Activated T-cell treated with anti-CD3 and anti-CD28 coated beads, Interleukin-2, amount 50 U/mL, for 72 hours (primary cell): ENCODE measurements around the gene ZMYND8. TPM values are rescaled to one million over a fixed set of nuclear protein-coding genes. Genes with fewer than 3 reads are reported as not detected.

Experiments used
- ATAC-seq, 2 donors: fragments of 150-1000 bp; cut with Tn5 transposase; replicated peaks in 1 of 2; 2 replicates each; pipeline ENCODE4 v1.10.0; 2021; ENCODE audit warnings: moderate library complexity in 2 of 2, mild to moderate bottlenecking in 1 of 2
- DNase-seq, 2 donors: peaks; one replicate each; pipeline ENCODE4 v3.0.0; 2021 to 2022; ENCODE audit warnings: mixed read lengths in 1 of 2
- H3K27ac Mint-ChIP-seq: one replicate; pipeline ENCODE4 v1.8.0; 2022; ENCODE audit warnings: mild to moderate bottlenecking, moderate library complexity, mixed read lengths
- H3K27me3 Mint-ChIP-seq: one replicate; pipeline ENCODE4 v1.8.0; 2022; ENCODE audit warnings: low read depth, mixed read lengths
- H3K36me3 Mint-ChIP-seq, 2 donors: one replicate each; pipeline ENCODE4 v1.8.0; 2022; ENCODE audit warnings: mixed read lengths in 2 of 2, mild to moderate bottlenecking in 1 of 2; ENCODE audit not compliant: insufficient read depth in 2 of 2
- H3K4me1 Mint-ChIP-seq: one replicate; pipeline ENCODE4 v1.8.0; 2022; ENCODE audit warnings: low read depth, mixed read lengths
- H3K4me3 Mint-ChIP-seq, 2 donors: one replicate each; pipeline ENCODE4 v1.8.0; 2022; ENCODE audit warnings: mild to moderate bottlenecking in 2 of 2, mixed read lengths in 2 of 2, moderate library complexity in 2 of 2
- H3K9me3 Mint-ChIP-seq, 2 donors: one replicate each; pipeline ENCODE4 v1.8.0; 2022; ENCODE audit warnings: mixed read lengths in 2 of 2
- total RNA-seq, 2 donors: library from RNA; stranded (reverse); gene quantifications; one replicate each; pipeline ENCODE4 v1.2.3, GENCODE V29; 2022

Gene ZMYND8
- total RNA-seq, 2 donors from 2014 or later = 34.3 to 40.1 TPM

GRCh38 chr20:47362361-47363219, 6.1 kb upstream of the ZMYND8 start:
- H3K36me3 Mint-ChIP-seq = no peaks in the 10 kb centered on the region
- no peak overlapping the region for H3K4me3 Mint-ChIP-seq
- ATAC-seq (no peak), DNase-seq (no peak)
- no peak overlapping the region for H3K27ac Mint-ChIP-seq
- H3K4me1 Mint-ChIP-seq = peaks cover 25% of the 10 kb centered on the region
- no peaks in the 10 kb centered on the region for H3K9me3 Mint-ChIP-seq
- H3K27me3 Mint-ChIP-seq = no peaks in the 10 kb centered on the region

- ATAC-seq = no peak
- DNase-seq = no peak
- Mint-ChIP-seq H3K36me3 (peaks cover 0 to 2% of the 10 kb centered on the region in 2 donors), H3K27me3 (no peaks in the 10 kb centered on the region), H3K4me1 (peaks cover 37% of the 10 kb centered on the region), H3K9me3 (no peaks in the 10 kb centered on the region), H3K4me3 (no peak overlapping the region), H3K27ac (no peak overlapping the region)
Observed at GRCh38 chr20:47361057-47361915, 4.8 kb upstream of the ZMYND8 start.

- H3K27me3 Mint-ChIP-seq = no peaks in the 10 kb centered on the region
- H3K27ac Mint-ChIP-seq = no peak overlapping the region
- DNase-seq (no peak), ATAC-seq (no peak)
- peaks cover 45% of the 10 kb centered on the region for H3K4me1 Mint-ChIP-seq
- H3K36me3 Mint-ChIP-seq = peaks cover 1 to 4% of the 10 kb centered on the region in 2 donors
- no peaks in the 10 kb centered on the region for H3K9me3 Mint-ChIP-seq
- no peak overlapping the region for H3K4me3 Mint-ChIP-seq
Observed at GRCh38 chr20:47360297-47361056, 4.0 kb upstream of the ZMYND8 start.

GRCh38 chr20:47359530-47360296, 3.2 kb upstream of the ZMYND8 start:
- H3K27me3 Mint-ChIP-seq = no peaks in the 10 kb centered on the region
- H3K36me3 Mint-ChIP-seq = peaks cover 1 to 4% of the 10 kb centered on the region in 2 donors
- H3K27ac Mint-ChIP-seq = peak overlapping the region; percentile 67
- H3K4me1 Mint-ChIP-seq = peaks cover 46% of the 10 kb centered on the region
- ATAC-seq (no peak), DNase-seq (no peak)
- H3K4me3 Mint-ChIP-seq = peak overlapping the region; percentile 39 to 54
- H3K9me3 Mint-ChIP-seq = no peaks in the 10 kb centered on the region

- no peaks in the 10 kb centered on the region for H3K27me3 Mint-ChIP-seq
- peaks cover 54% of the 10 kb centered on the region for H3K4me1 Mint-ChIP-seq
- H3K9me3 Mint-ChIP-seq = no peaks in the 10 kb centered on the region
- DNase-seq = peak in 1 of 2 donors; percentile 10
- peaks cover 1 to 4% of the 10 kb centered on the region in 2 donors for H3K36me3 Mint-ChIP-seq
- H3K4me3 Mint-ChIP-seq = peak overlapping the region; percentile 39 to 54
- peak overlapping the region; percentile 99 for H3K27ac Mint-ChIP-seq
- no peak for ATAC-seq
Observed at GRCh38 chr20:47358672-47359529, 2.4 kb upstream of the ZMYND8 start.

GRCh38 chr20:47358039-47358671, 1.7 kb upstream of the ZMYND8 start:
- H3K4me3 Mint-ChIP-seq = no peak overlapping the region
- no peak for DNase-seq
- no peaks in the 10 kb centered on the region for H3K27me3 Mint-ChIP-seq
- no peaks in the 10 kb centered on the region for H3K9me3 Mint-ChIP-seq
- ATAC-seq = no peak
- H3K36me3 Mint-ChIP-seq = peaks cover 1 to 4% of the 10 kb centered on the region in 2 donors
- H3K27ac Mint-ChIP-seq = peak overlapping the region; percentile 99
- H3K4me1 Mint-ChIP-seq = peaks cover 60% of the 10 kb centered on the region

- no peaks in the 10 kb centered on the region for H3K27me3 Mint-ChIP-seq
- peaks cover 1 to 4% of the 10 kb centered on the region in 2 donors for H3K36me3 Mint-ChIP-seq
- H3K9me3 Mint-ChIP-seq = no peaks in the 10 kb centered on the region
- no peak overlapping the region for H3K4me3 Mint-ChIP-seq
- ATAC-seq = peak; percentile 43 to 45
- H3K27ac Mint-ChIP-seq = peak overlapping the region; percentile 99
- DNase-seq = peak; percentile 53 to 64
- peaks cover 60% of the 10 kb centered on the region for H3K4me1 Mint-ChIP-seq
Observed at GRCh38 chr20:47357296-47358038, 968 bp upstream of the ZMYND8 start.

GRCh38 chr20:47356220-47356525, 326 bp downstream of the ZMYND8 start:
- H3K4me1 Mint-ChIP-seq = peaks cover 60% of the 10 kb centered on the region
- no peak for ATAC-seq
- no peak overlapping the region for H3K4me3 Mint-ChIP-seq

GRCh38 chr20:47355489-47356219, 845 bp downstream of the ZMYND8 start:
- H3K9me3 Mint-ChIP-seq = no peaks in the 10 kb centered on the region
- ATAC-seq (peak in 1 of 2 donors; percentile 17), DNase-seq (peak in 1 of 2 donors; percentile 26)
- H3K27me3 Mint-ChIP-seq = no peaks in the 10 kb centered on the region
- H3K4me3 Mint-ChIP-seq = no peak overlapping the region
- peaks cover 4% of the 10 kb centered on the region in 2 donors for H3K36me3 Mint-ChIP-seq
- H3K4me1 Mint-ChIP-seq = peaks cover 60% of the 10 kb centered on the region
- H3K27ac Mint-ChIP-seq = peak overlapping the region; percentile 98

More at GRCh38 chr20:47356220-47356525, 326 bp downstream of the ZMYND8 start:
- peak overlapping the region; percentile 99 for H3K27ac Mint-ChIP-seq
- H3K36me3 Mint-ChIP-seq = peaks cover 4% of the 10 kb centered on the region in 2 donors
- no peaks in the 10 kb centered on the region for H3K27me3 Mint-ChIP-seq
- H3K9me3 Mint-ChIP-seq = no peaks in the 10 kb centered on the region
- DNase-seq = no peak

GRCh38 chr20:47354714-47355488, 1.6 kb downstream of the ZMYND8 start:
- peak overlapping the region; percentile 95 for H3K27ac Mint-ChIP-seq
- ATAC-seq (peak; percentile 15 to 30), DNase-seq (peak; percentile 19 to 28)
- H3K27me3 Mint-ChIP-seq = no peaks in the 10 kb centered on the region
- H3K36me3 Mint-ChIP-seq = peaks cover 4% of the 10 kb centered on the region in 2 donors
- H3K9me3 Mint-ChIP-seq = no peaks in the 10 kb centered on the region
- H3K4me1 Mint-ChIP-seq = peaks cover 60% of the 10 kb centered on the region
- H3K4me3 Mint-ChIP-seq = no peak overlapping the region
